B cell (primary cell): Measurements from ENCODE around the gene PREX1. TPM values are rescaled to one million over a fixed set of nuclear protein-coding genes. Genes with fewer than 3 reads are reported as not detected.

ENCODE experiments used
- ATAC-seq: fragments of 200-7000 bp; cut with Tn5 transposase; one replicate; pipeline ENCODE4 v1.10.0; 2021; ENCODE audit warnings: low read depth, mild to moderate bottlenecking, moderate number of reproducible peaks, moderate library complexity
- CTCF ChIA-PET: fragments of 350-600 bp; sonication (Branson Sonifier 250); formaldehyde crosslinking; loops from one replicate; lab custom pipeline; 2021; ENCODE audit warnings: antibody characterized with exemption, inconsistent platforms; lab: Charles Lee
- POLR2A ChIA-PET: fragments of 350-600 bp; sonication (Branson Sonifier 250); formaldehyde crosslinking; loops from one replicate; lab custom pipeline; 2021; ENCODE audit warnings: antibody characterized with exemption; lab: Charles Lee
- DNase-seq: peaks from one replicate; pipeline ENCODE4 v3.0.0; 2013
- H2AFZ ChIP-seq: 2 replicates; pipeline ENCODE4 v1.6.1; 2012; ENCODE audit warnings: mild to moderate bottlenecking, low read depth, low read length; ENCODE audit not compliant: insufficient read depth, poor library complexity, severe bottlenecking
- H3K27ac ChIP-seq, 2 donors: 1 replicate in 1 of 2; 2 replicates in 1 of 2; pipeline ENCODE4 v1.5.1; 2012 to 2013; ENCODE audit warnings: low read length in 2 of 2, mild to moderate bottlenecking in 2 of 2, moderate library complexity in 1 of 2
- H3K27me3 ChIP-seq, 4 experiments: fragments of 200-600 bp in 1 of 4; sonication (generic) in 1 of 4; replicated peaks in 1 of 4; 1 replicate in 2 of 4; 2 replicates in 2 of 4; pipeline versions ENCODE4 v1.6.1 to v1.7.0; 2013 to 2016; ENCODE audit warnings: low read length in 3 of 4, mild to moderate bottlenecking in 2 of 4, mixed read lengths in 1 of 4, moderate library complexity in 1 of 4; ENCODE audit not compliant: insufficient read depth in 4 of 4, control insufficient read depth in 3 of 4; ENCODE audit errors: control extremely low read depth in 1 of 4
- H3K36me3 ChIP-seq, 2 experiments: replicated peaks in 1 of 2; 1 replicate in 1 of 2; 2 replicates in 1 of 2; pipeline versions ENCODE4 v1.6.1 to v1.7.1; 2013; ENCODE audit warnings: low read length in 1 of 2; ENCODE audit not compliant: insufficient read depth in 2 of 2, control insufficient read depth in 1 of 2; ENCODE audit errors: control extremely low read depth in 1 of 2, extremely low read depth in 1 of 2
- H3K4me1 ChIP-seq, 2 donors: fragments of 200-600 bp in 1 of 2; sonication (generic) in 1 of 2; 1 replicate in 1 of 2; 2 replicates in 1 of 2; pipeline versions ENCODE4 v1.5.1 to v1.6.1; 2013 to 2017; ENCODE audit warnings: low read length in 2 of 2; ENCODE audit not compliant: control insufficient read depth in 2 of 2, insufficient read depth in 2 of 2
- H3K4me2 ChIP-seq: replicated peaks from 2 replicates; pipeline ENCODE3; 2012; ENCODE audit warnings: mild to moderate bottlenecking, low read depth, low read length; ENCODE audit not compliant: poor library complexity, severe bottlenecking
- H3K4me3 ChIP-seq, 5 experiments: fragments of 200-600 bp in 1 of 5; sonication (generic) in 1 of 5; 1 replicate in 3 of 5; 2 replicates in 2 of 5; pipeline versions ENCODE4 v1.5.1 to v1.7.0; 2011 to 2016; ENCODE audit warnings: low read length in 4 of 5, mild to moderate bottlenecking in 4 of 5, low read depth in 2 of 5, control low read depth in 1 of 5, moderate library complexity in 1 of 5; ENCODE audit not compliant: insufficient read depth in 1 of 5; ENCODE audit errors: control extremely low read depth in 1 of 5, extremely low read depth in 1 of 5
- H3K79me2 ChIP-seq: fragments of 200-600 bp; sonication (generic); one replicate; pipeline ENCODE4 v1.6.0; 2016; ENCODE audit warnings: low read length; ENCODE audit not compliant: control insufficient read depth, insufficient read depth
- H3K9ac ChIP-seq: fragments of 200-600 bp; sonication (generic); 2 replicates; pipeline ENCODE4 v1.6.1; 2017; ENCODE audit warnings: mild to moderate bottlenecking, low read length, moderate library complexity
- H3K9me3 ChIP-seq, 3 donors: one replicate each; pipeline versions ENCODE4 v1.6.1 to v1.7.1; 2013; ENCODE audit warnings: low read length in 2 of 3; ENCODE audit not compliant: control insufficient read depth in 2 of 3, insufficient read depth in 1 of 3; ENCODE audit errors: control extremely low read depth in 1 of 3
- H4K20me1 ChIP-seq: 2 replicates; pipeline ENCODE4 v1.6.0; 2012; ENCODE audit warnings: mild to moderate bottlenecking, low read length; ENCODE audit not compliant: insufficient read depth, control insufficient read depth, poor library complexity, severe bottlenecking
- H3K27ac Mint-ChIP-seq: one replicate; pipeline ENCODE4 v1.8.0; 2021; ENCODE audit warnings: mixed read lengths
- H3K27me3 Mint-ChIP-seq: one replicate; pipeline ENCODE4 v1.8.0; 2021; ENCODE audit warnings: mixed read lengths
- H3K4me1 Mint-ChIP-seq: one replicate; pipeline ENCODE4 v1.8.0; 2021; ENCODE audit warnings: mixed read lengths
- H3K4me3 Mint-ChIP-seq: one replicate; pipeline ENCODE4 v1.8.0; 2021; ENCODE audit warnings: mixed read lengths
- H3K9me3 Mint-ChIP-seq: one replicate; pipeline ENCODE4 v1.8.0; 2022; ENCODE audit warnings: mixed read lengths; ENCODE audit not compliant: insufficient read depth
- CTCF ChIP-seq: fragments of 200-600 bp; IDR thresholded peaks from one replicate; pipeline ENCODE4 v1.8.0; 2022; ENCODE audit warnings: antibody characterized with exemption, mild to moderate bottlenecking
- EZH2 ChIP-seq: IDR thresholded peaks from 2 replicates; pipeline ENCODE4 v1.6.1; 2012; ENCODE audit warnings: borderline replicate concordance, low read depth, mild to moderate bottlenecking, moderate library complexity, low read length; ENCODE audit not compliant: insufficient read depth, poor library complexity, severe bottlenecking
- WGBS: methylation state at CpG from one replicate; pipeline ENCODE4 v1.1.5; 2013; ENCODE audit warnings: missing lambda C conversion rate; ENCODE audit not compliant: insufficient coverage; 5-methylcytosine and 5-hydroxymethylcytosine counted together
- intact Hi-C: fragments of 100-400 bp; cut with micrococcal nuclease; formaldehyde crosslinking; loops from one replicate; pipeline ENCODE4 v1.10.0; 2022
- polyA plus RNA-seq: library from polyadenylated mRNA; depleted of rRNA; stranded (reverse); fragments of >200 nt; gene quantifications from 2 replicates; pipeline ENCODE4 v1.2.3, GENCODE V29; 2012
- total RNA-seq, 2 donors: library from RNA; stranded (reverse); fragments of 120-200 nt in 1 of 2; gene quantifications; 1 replicate in 1 of 2; 2 replicates in 1 of 2; pipeline versions ENCODE4 v1.2.3 to v1.2.4, GENCODE V29; 2013 to 2022

PREX1 gene
- total and polyA plus RNA-seq, 2 donors (not counting 1 experiment from before 2014, with no cell fraction given), result 79.1 to 99.4 TPM

GRCh38 chr20:48814633-48815032 lies 13.2 kb downstream of the PREX1 start:
- Histone ChIP-seq H3K4me2 (peak overlapping the region; percentile 7), H3K9me3 (peaks cover 0 to 3% (median 0%) of the 10 kb centered on the region in 3 donors), H3K27ac (peak overlapping the region in 1 of 2 donors; percentile 84), H3K4me1 (peaks cover 69 to 74% of the 10 kb centered on the region in 2 donors), H3K79me2 (peaks cover 97% of the 10 kb centered on the region), H3K27me3 (no peaks in the 10 kb centered on the region), H3K36me3 (peaks cover 0 to 30% of the 10 kb centered on the region in 2 experiments), H3K4me3 (no peak overlapping the region), H3K9ac (no peak overlapping the region), H2AFZ (no peak overlapping the region), H4K20me1 (peaks cover 37% of the 10 kb centered on the region)
- 100% methylated on average over 1 of the region's 5 CpGs for WGBS
- no peak for TF ChIP-seq EZH2
- TF ChIP-seq CTCF, result no peak
- H3K4me1 Mint-ChIP-seq, result peaks cover 17% of the 10 kb centered on the region
- H3K27me3 Mint-ChIP-seq, result no peaks in the 10 kb centered on the region
- H3K9me3 Mint-ChIP-seq, result no peaks in the 10 kb centered on the region
- intact Hi-C loops, result no loop called here
- CTCF ChIA-PET, result no interaction called here
- DNase-seq, result no peak
- H3K27ac Mint-ChIP-seq, result peak overlapping the region; percentile 80
- POLR2A ChIA-PET, result interaction anchor here (1.1 kb wide), 1 partner anchor 26 kb away, joined by 7 read pairs; no protein-coding TSS in a partner anchor
- ATAC-seq, result no peak
- H3K4me3 Mint-ChIP-seq, result peak overlapping the region; percentile 59

GRCh38 chr20:48813930-48814546 lies 13.8 kb downstream of the PREX1 start:
- H3K4me2 ChIP-seq, result peak overlapping the region; percentile 7
- H3K4me3 ChIP-seq, result no peak overlapping the region
- CTCF ChIA-PET, result interaction anchor here (1.0 kb wide), 1 partner anchor 25 kb away, joined by 3 read pairs; no protein-coding TSS in a partner anchor
- H3K9me3 Mint-ChIP-seq, result no peaks in the 10 kb centered on the region
- TF ChIP-seq CTCF, result no peak
- no peak for TF ChIP-seq EZH2
- H4K20me1 ChIP-seq, result peaks cover 43% of the 10 kb centered on the region
- H3K36me3 ChIP-seq, result peaks cover 0 to 31% of the 10 kb centered on the region in 2 experiments
- no peak overlapping the region for H3K9ac ChIP-seq
- peaks cover 67 to 74% of the 10 kb centered on the region in 2 donors for H3K4me1 ChIP-seq
- H3K27ac ChIP-seq, result peak overlapping the region in 1 of 2 donors; percentile 84
- no peak overlapping the region for H2AFZ ChIP-seq
- H3K27me3 Mint-ChIP-seq, result no peaks in the 10 kb centered on the region
- H3K27me3 ChIP-seq, result no peaks in the 10 kb centered on the region
- POLR2A ChIA-PET, result interaction anchor here (1.1 kb wide), 1 partner anchor 26 kb away, joined by 7 read pairs; no protein-coding TSS in a partner anchor
- peaks cover 0 to 6% (median 0%) of the 10 kb centered on the region in 3 donors for H3K9me3 ChIP-seq
- no peak overlapping the region for H3K27ac Mint-ChIP-seq
- H3K79me2 ChIP-seq, result peaks cover 97% of the 10 kb centered on the region
- ATAC-seq (no peak), DNase-seq (no peak)
- WGBS, result 74% methylated on average over 4 of the region's 5 CpGs
- H3K4me1 Mint-ChIP-seq, result peaks cover 21% of the 10 kb centered on the region
- no peak overlapping the region for H3K4me3 Mint-ChIP-seq
- intact Hi-C loops, result no loop called here
